OCI-LY1 (cell line): ENCODE results near the gene TRAF3IP1.
"Not testable (repeated sequence)": the region's sequence is repeated elsewhere in the genome, so short reads cannot be mapped to it uniquely, and the experiment has no call there.

Experiments
- H2AFZ ChIP-seq: fragments of 200-600 bp; sonication (generic), shearing (Covaris generic); 2 replicates; pipeline ENCODE4 v1.6.0; 2014; ENCODE audit warnings: antibody characterized with exemption, mild to moderate bottlenecking, low read length
- H3F3A ChIP-seq: fragments of 200-600 bp; sonication (generic), shearing (Covaris generic); 2 replicates; pipeline ENCODE4 v1.6.0; 2014; ENCODE audit warnings: mild to moderate bottlenecking, antibody characterized with exemption, low read length, moderate library complexity; ENCODE audit not compliant: insufficient read depth
- H3K27ac ChIP-seq: fragments of 200-600 bp; sonication (generic); 2 replicates; pipeline ENCODE4 v1.5.1; 2014; ENCODE audit warnings: low read length, mixed run types, mild to moderate bottlenecking, low read depth; ENCODE audit not compliant: poor library complexity, severe bottlenecking
- H3K27me3 ChIP-seq: fragments of 200-600 bp; sonication (generic); 2 replicates; pipeline ENCODE4 v1.6.0; 2014; ENCODE audit warnings: antibody characterized with exemption, mild to moderate bottlenecking, low read length, moderate library complexity; ENCODE audit not compliant: insufficient read depth
- H3K36me3 ChIP-seq: fragments of 200-600 bp; sonication (generic); 2 replicates; pipeline ENCODE4 v1.6.1; 2014; ENCODE audit warnings: mild to moderate bottlenecking, antibody characterized with exemption, low read length, moderate library complexity, mixed read lengths; ENCODE audit not compliant: insufficient read depth
- H3K4me1 ChIP-seq: fragments of 200-600 bp; sonication (generic); 2 replicates; pipeline ENCODE4 v1.5.1; 2014; ENCODE audit warnings: mild to moderate bottlenecking, low read length, moderate library complexity; ENCODE audit not compliant: insufficient read depth, severe bottlenecking
- H3K4me2 ChIP-seq: fragments of 200-600 bp; sonication (generic), shearing (Covaris generic); 2 replicates; pipeline ENCODE4 v1.6.1; 2014; ENCODE audit warnings: low read length
- H3K4me3 ChIP-seq: fragments of 200-600 bp; sonication (generic); 2 replicates; pipeline ENCODE4 v1.5.1; 2014; ENCODE audit warnings: low read length, low read depth, mild to moderate bottlenecking, mixed read lengths; ENCODE audit not compliant: poor library complexity, severe bottlenecking
- H3K79me2 ChIP-seq: fragments of 200-600 bp; shearing (Covaris generic); 2 replicates; pipeline ENCODE4 v1.6.1; 2016; ENCODE audit warnings: mixed run types, low read length, mixed read lengths; ENCODE audit not compliant: insufficient read depth
- H3K9ac ChIP-seq: fragments of 200-600 bp; sonication (generic), shearing (Covaris generic); 2 replicates; pipeline ENCODE4 v1.6.1; 2014; ENCODE audit warnings: mild to moderate bottlenecking, low read length, mixed read lengths
- H3K9me2 ChIP-seq: fragments of 200-600 bp; sonication (generic), shearing (Covaris generic); 2 replicates; pipeline ENCODE4 v1.6.1; 2014; ENCODE audit warnings: low read depth, mild to moderate bottlenecking, low read length, mixed read lengths
- H3K9me3 ChIP-seq: fragments of 200-600 bp; shearing (Covaris generic); 2 replicates; pipeline ENCODE4 v1.6.1; 2014; ENCODE audit warnings: low read length, mixed read lengths
- H4K20me1 ChIP-seq: fragments of 200-600 bp; sonication (generic), shearing (Covaris generic); 2 replicates; pipeline ENCODE4 v1.6.0; 2016; ENCODE audit warnings: mild to moderate bottlenecking, low read length; ENCODE audit not compliant: insufficient read depth
- CTCF ChIP-seq: fragments of 200-600 bp; sonication (generic), shearing (Covaris generic); IDR thresholded peaks from 2 replicates; pipeline ENCODE4 v1.5.1; 2017; ENCODE audit warnings: mild to moderate bottlenecking, antibody characterized with exemption, low read length, moderate library complexity, mixed read lengths
- EZH2 ChIP-seq: fragments of 200-600 bp; sonication (generic), shearing (Covaris generic); IDR thresholded peaks from 2 replicates; pipeline ENCODE4 v1.8.0; 2017; ENCODE audit warnings: borderline replicate concordance, mixed run types, mild to moderate bottlenecking, antibody characterized with exemption, low read length, moderate library complexity, mixed read lengths

The TRAF3IP1 gene

GRCh38 chr2:238440331-238440730 is 120.0 kb downstream of the TRAF3IP1 start:
- H3K4me2 ChIP-seq: no peak overlapping the region
- H3K27me3 ChIP-seq: no peaks in the 10 kb centered on the region
- no peaks in the 10 kb centered on the region for H3F3A ChIP-seq
- no peak for TF ChIP-seq EZH2
- no peak overlapping the region for H3K9ac ChIP-seq
- H3K9me2 ChIP-seq: no peaks in the 10 kb centered on the region
- H3K4me1 ChIP-seq: no peaks in the 10 kb centered on the region
- H2AFZ ChIP-seq: no peak overlapping the region
- H3K36me3 ChIP-seq: peaks cover 67% of the 10 kb centered on the region
- H3K9me3 ChIP-seq: no peaks in the 10 kb centered on the region
- no peak overlapping the region for H3K27ac ChIP-seq
- no peak overlapping the region for H3K4me3 ChIP-seq
- peaks cover 20% of the 10 kb centered on the region for H3K79me2 ChIP-seq
- no peaks in the 10 kb centered on the region for H4K20me1 ChIP-seq

- Histone ChIP-seq H3K9me3 (no peaks in the 10 kb centered on the region), H3K79me2 (peaks cover 20% of the 10 kb centered on the region), H3F3A (no peaks in the 10 kb centered on the region), H3K9ac (no peak overlapping the region), H3K36me3 (peaks cover 67% of the 10 kb centered on the region), H2AFZ (no peak overlapping the region), H3K4me1 (no peaks in the 10 kb centered on the region), H4K20me1 (no peaks in the 10 kb centered on the region), H3K4me2 (no peak overlapping the region), H3K4me3 (no peak overlapping the region), H3K27me3 (no peaks in the 10 kb centered on the region), H3K27ac (no peak overlapping the region), H3K9me2 (no peaks in the 10 kb centered on the region)
- TF ChIP-seq EZH2: no peak
- TF ChIP-seq CTCF: no peak
Measured at GRCh38 chr2:238440767-238441166, 120.4 kb downstream of the TRAF3IP1 start.

- Histone ChIP-seq H3F3A (no peaks in the 10 kb centered on the region), H2AFZ (no peak overlapping the region), H3K9ac (no peak overlapping the region), H3K4me1 (no peaks in the 10 kb centered on the region), H3K27ac (no peak overlapping the region), H4K20me1 (no peaks in the 10 kb centered on the region), H3K27me3 (no peaks in the 10 kb centered on the region), H3K4me2 (no peak overlapping the region), H3K79me2 (peaks cover 20% of the 10 kb centered on the region), H3K36me3 (peaks cover 72% of the 10 kb centered on the region), H3K9me3 (no peaks in the 10 kb centered on the region), H3K9me2 (no peaks in the 10 kb centered on the region), H3K4me3 (no peak overlapping the region)
- TF ChIP-seq CTCF (no peak), EZH2 (no peak)
Measured at GRCh38 chr2:238441262-238442114, 121.2 kb downstream of the TRAF3IP1 start.

GRCh38 chr2:238442257-238442656 is 121.9 kb downstream of the TRAF3IP1 start:
- not testable (repeated sequence) for H3K4me2 ChIP-seq, H3F3A ChIP-seq, H3K4me3 ChIP-seq, H2AFZ ChIP-seq, H3K4me1 ChIP-seq, H3K27me3 ChIP-seq, H3K27ac ChIP-seq, H3K9me2 ChIP-seq, H4K20me1 ChIP-seq, H3K9ac ChIP-seq, H3K9me3 ChIP-seq
- H3K36me3 ChIP-seq: peaks cover 80% of the 10 kb centered on the region
- peaks cover 20% of the 10 kb centered on the region for H3K79me2 ChIP-seq
